DND-41 (cell line): ENCODE data around the gene ETF1.

ENCODE experiments used
- ATAC-seq: fragments of 200-7000 bp; cut with Tn5 transposase; 3 replicates; pipeline ENCODE4 v1.9.1; 2021; ENCODE audit warnings: low read depth; ENCODE audit not compliant: insufficient read depth
- DNase-seq: peaks from one replicate; pipeline ENCODE4 v3.0.0-alpha.2; 2020
- H2AFZ ChIP-seq: 2 replicates; pipeline ENCODE4 v1.6.0; 2012; ENCODE audit warnings: low read depth, low read length
- H3K27ac ChIP-seq: 2 replicates; pipeline ENCODE4 v1.5.1; 2012; ENCODE audit warnings: low read length, inconsistent platforms
- H3K27me3 ChIP-seq: fragments of 200-600 bp; sonication (generic); 2 replicates; pipeline ENCODE4 v1.6.0; 2012; ENCODE audit warnings: low read length, mild to moderate bottlenecking, inconsistent platforms; ENCODE audit not compliant: insufficient read depth, poor library complexity
- H3K36me3 ChIP-seq: 2 replicates; pipeline ENCODE4 v1.5.1; 2012; ENCODE audit warnings: low read length, inconsistent platforms; ENCODE audit not compliant: insufficient read depth
- H3K4me1 ChIP-seq: 2 replicates; pipeline ENCODE4 v1.5.1; 2012; ENCODE audit warnings: mild to moderate bottlenecking, low read length; ENCODE audit not compliant: insufficient read depth
- H3K4me2 ChIP-seq: 2 replicates; pipeline ENCODE4 v1.6.0; 2012; ENCODE audit warnings: mild to moderate bottlenecking, moderate library complexity, low read length, inconsistent platforms; ENCODE audit not compliant: insufficient read depth
- H3K4me3 ChIP-seq, 2 experiments: fragments of 200-600 bp in 1 of 2; shearing (Covaris generic) in 1 of 2; 2 replicates each; pipeline ENCODE4 v1.5.1; 2012 to 2016; ENCODE audit warnings: inconsistent platforms in 2 of 2, low read length in 2 of 2, mild to moderate bottlenecking in 2 of 2, low read depth in 1 of 2, moderate library complexity in 1 of 2
- H3K79me2 ChIP-seq: 2 replicates; pipeline ENCODE4 v1.6.0; 2012; ENCODE audit warnings: low read length, inconsistent platforms; ENCODE audit not compliant: insufficient read depth
- H3K9ac ChIP-seq: 2 replicates; pipeline ENCODE4 v1.6.0; 2012; ENCODE audit warnings: low read depth, mild to moderate bottlenecking, inconsistent platforms, low read length, moderate library complexity
- H3K9me3 ChIP-seq: 2 replicates; pipeline ENCODE4 v1.5.1; 2012; ENCODE audit warnings: low read length, moderate library complexity, mild to moderate bottlenecking, inconsistent platforms; ENCODE audit not compliant: insufficient read depth, severe bottlenecking
- H4K20me1 ChIP-seq: 2 replicates; pipeline ENCODE4 v1.6.0; 2012; ENCODE audit warnings: low read length; ENCODE audit not compliant: insufficient read depth
- CTCF ChIP-seq: IDR thresholded peaks from 2 replicates; pipeline ENCODE4 v1.5.1; 2012; ENCODE audit warnings: borderline replicate concordance, low read length, moderate library complexity, mild to moderate bottlenecking; ENCODE audit not compliant: poor library complexity, severe bottlenecking; ENCODE audit errors: extremely low read depth
- EZH2 ChIP-seq: IDR thresholded peaks from 3 replicates; pipeline ENCODE4 v1.6.1; 2012; ENCODE audit warnings: borderline replicate concordance, low read depth, mild to moderate bottlenecking, moderate library complexity, low read length, inconsistent platforms; ENCODE audit not compliant: severe bottlenecking

ETF1 gene

GRCh38 chr5:138541511-138542179 lies 1.4 kb downstream of the ETF1 start:
- H2AFZ ChIP-seq, result no peak overlapping the region
- peaks cover 44% of the 10 kb centered on the region; the same call in 1 of the 2 replicates for H4K20me1 ChIP-seq
- peaks cover 92% of the 10 kb centered on the region for H3K79me2 ChIP-seq
- no peaks in the 10 kb centered on the region for H3K27me3 ChIP-seq
- peak overlapping the region; percentile 83 to 99; a peak in 3 of 4 replicates for H3K4me3 ChIP-seq
- TF ChIP-seq CTCF, result no peak
- TF ChIP-seq EZH2, result no peak
- peaks cover 43% of the 10 kb centered on the region for H3K36me3 ChIP-seq
- H3K9ac ChIP-seq, result peak overlapping the region; percentile 95
- no peaks in the 10 kb centered on the region for H3K9me3 ChIP-seq
- H3K4me2 ChIP-seq, result peak overlapping the region; percentile 73
- peaks cover 53% of the 10 kb centered on the region for H3K4me1 ChIP-seq
- H3K27ac ChIP-seq, result peak overlapping the region; percentile 90
- no peak for DNase-seq
- ATAC-seq, result no peak

GRCh38 chr5:138539791-138540190 lies 3.2 kb downstream of the ETF1 start:
- H3K27ac ChIP-seq, result peak overlapping the region; percentile 19; the same call in 1 of the 2 replicates
- H3K9ac ChIP-seq, result 0 out of 2 replicates have a peak overlapping the region, but pooled peaks have one; percentile 95
- peaks cover 60% of the 10 kb centered on the region for H3K36me3 ChIP-seq
- H3K4me3 ChIP-seq, result no peak overlapping the region
- ATAC-seq (no peak), DNase-seq (no peak)
- no peak overlapping the region for H2AFZ ChIP-seq
- H3K27me3 ChIP-seq, result no peaks in the 10 kb centered on the region
- peaks cover 34% of the 10 kb centered on the region for H3K4me1 ChIP-seq
- no peaks in the 10 kb centered on the region for H3K9me3 ChIP-seq
- H3K79me2 ChIP-seq, result peaks cover 93% of the 10 kb centered on the region
- H4K20me1 ChIP-seq, result peaks cover 60% of the 10 kb centered on the region; the same call in 1 of the 2 replicates
- H3K4me2 ChIP-seq, result peak overlapping the region; percentile 73; the same call in 1 of the 2 replicates
- TF ChIP-seq CTCF (no peak), EZH2 (no peak)

GRCh38 chr5:138538943-138539627 lies 4.0 kb downstream of the ETF1 start:
- no peak overlapping the region for H3K4me3 ChIP-seq
- H3K4me1 ChIP-seq, result peaks cover 27% of the 10 kb centered on the region
- H4K20me1 ChIP-seq, result peaks cover 66% of the 10 kb centered on the region
- DNase-seq, result no peak
- no peak overlapping the region for H3K27ac ChIP-seq
- peaks cover 64% of the 10 kb centered on the region for H3K36me3 ChIP-seq
- H2AFZ ChIP-seq, result no peak overlapping the region
- no peak for ATAC-seq
- no peak overlapping the region for H3K9ac ChIP-seq
- H3K79me2 ChIP-seq, result peaks cover 93% of the 10 kb centered on the region
- no peaks in the 10 kb centered on the region for H3K27me3 ChIP-seq
- peak overlapping the region; percentile 73; the same call in 1 of the 2 replicates for H3K4me2 ChIP-seq
- H3K9me3 ChIP-seq, result no peaks in the 10 kb centered on the region
- TF ChIP-seq EZH2, result no peak
- TF ChIP-seq CTCF, result no peak
